GM18520 (cell line): Measurements from ENCODE around the gene TMPRSS5.
A peak's percentile ranks its signal among the peaks of the same experiment; 100 is the strongest.
"Not testable (repeated sequence)": the region's sequence is repeated elsewhere in the genome, so short reads cannot be mapped to it uniquely, and the experiment has no call there.

Experiments
- ATAC-seq: cut with Tn5 transposase; IDR thresholded peaks from one replicate; pipeline ENCODE4 v1.9.1; 2021; ENCODE audit not compliant: unreplicated experiment

The TMPRSS5 gene

DNA sequence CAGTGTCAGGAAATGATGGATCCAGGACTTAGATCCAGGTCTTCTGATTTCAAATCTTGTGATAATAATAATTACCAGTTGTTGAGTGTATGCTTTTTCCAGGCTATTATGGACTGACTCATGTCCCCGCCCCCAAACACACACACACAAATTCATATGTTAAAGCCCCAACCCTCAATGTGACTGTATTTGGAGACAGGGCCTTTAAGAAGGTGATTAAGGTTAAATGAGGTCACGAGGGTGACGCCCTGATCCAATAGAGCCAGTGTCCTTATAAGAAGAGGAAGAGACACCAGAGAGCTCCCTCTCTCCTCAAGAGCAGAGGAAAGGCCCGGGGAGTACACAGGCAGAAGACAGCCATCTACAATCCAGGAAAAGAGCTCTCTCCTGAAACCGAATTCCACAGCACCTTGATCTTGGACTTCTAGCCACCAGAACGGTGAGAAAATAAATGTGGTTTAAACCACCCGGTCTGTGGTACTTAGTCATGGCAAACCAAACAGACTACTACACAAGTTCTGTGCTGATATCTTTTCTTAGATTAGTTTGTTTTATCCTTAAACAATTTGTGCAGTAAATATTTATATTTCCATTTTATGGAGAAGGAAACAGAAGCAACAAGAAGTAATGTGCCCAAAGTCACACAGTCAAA is 8.2 kb downstream of the TMPRSS5 start:
- ATAC-seq, result no peak

DNA sequence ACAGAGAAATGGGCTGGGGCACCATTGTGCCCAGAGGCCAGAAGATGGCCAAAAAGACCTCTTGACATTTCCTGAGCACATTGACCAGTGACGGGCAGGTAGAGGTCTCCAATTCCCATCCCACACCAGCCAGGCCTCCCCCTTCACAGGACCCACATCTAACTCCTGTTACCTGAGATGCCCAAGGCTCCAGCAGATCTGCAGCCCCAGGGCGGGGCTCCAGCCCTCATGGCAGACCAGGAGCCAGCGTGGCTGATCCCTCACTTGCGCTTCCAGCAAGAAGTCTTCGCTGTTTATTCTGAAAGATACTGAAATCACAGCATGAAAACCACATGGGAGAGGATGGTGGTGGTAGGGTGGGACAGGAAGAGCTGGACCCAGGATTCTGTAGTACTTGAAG is 9.0 kb downstream of the TMPRSS5 start:
- no peak for ATAC-seq

DNA sequence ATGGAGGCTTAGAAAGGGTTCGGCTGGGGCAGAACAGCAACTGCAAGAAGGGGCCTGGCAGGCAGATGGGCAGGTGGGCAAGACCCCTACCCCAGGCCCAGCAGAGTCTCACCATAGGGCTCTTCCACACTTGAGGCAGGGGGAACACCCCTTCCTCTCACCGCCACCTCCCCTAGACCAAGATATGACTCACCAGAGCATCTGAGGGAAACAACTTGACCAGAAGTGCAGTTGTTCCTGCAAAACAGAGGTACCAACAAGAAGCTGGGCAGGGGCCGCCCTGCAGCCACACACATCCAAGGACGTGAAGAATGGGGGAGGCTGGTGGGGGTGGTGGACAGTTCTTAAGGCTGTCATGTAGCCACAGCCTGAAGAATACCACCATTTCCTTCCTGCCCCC is 10.9 kb downstream of the TMPRSS5 start:
- ATAC-seq, result no peak

- ATAC-seq, result no peak
Observed at GRCh38 chr11:113694390-113694789, 11.7 kb downstream of the TMPRSS5 start.

- no peak for ATAC-seq
Observed at GRCh38 chr11:113693030-113693429, 13.1 kb downstream of the TMPRSS5 start.

DNA sequence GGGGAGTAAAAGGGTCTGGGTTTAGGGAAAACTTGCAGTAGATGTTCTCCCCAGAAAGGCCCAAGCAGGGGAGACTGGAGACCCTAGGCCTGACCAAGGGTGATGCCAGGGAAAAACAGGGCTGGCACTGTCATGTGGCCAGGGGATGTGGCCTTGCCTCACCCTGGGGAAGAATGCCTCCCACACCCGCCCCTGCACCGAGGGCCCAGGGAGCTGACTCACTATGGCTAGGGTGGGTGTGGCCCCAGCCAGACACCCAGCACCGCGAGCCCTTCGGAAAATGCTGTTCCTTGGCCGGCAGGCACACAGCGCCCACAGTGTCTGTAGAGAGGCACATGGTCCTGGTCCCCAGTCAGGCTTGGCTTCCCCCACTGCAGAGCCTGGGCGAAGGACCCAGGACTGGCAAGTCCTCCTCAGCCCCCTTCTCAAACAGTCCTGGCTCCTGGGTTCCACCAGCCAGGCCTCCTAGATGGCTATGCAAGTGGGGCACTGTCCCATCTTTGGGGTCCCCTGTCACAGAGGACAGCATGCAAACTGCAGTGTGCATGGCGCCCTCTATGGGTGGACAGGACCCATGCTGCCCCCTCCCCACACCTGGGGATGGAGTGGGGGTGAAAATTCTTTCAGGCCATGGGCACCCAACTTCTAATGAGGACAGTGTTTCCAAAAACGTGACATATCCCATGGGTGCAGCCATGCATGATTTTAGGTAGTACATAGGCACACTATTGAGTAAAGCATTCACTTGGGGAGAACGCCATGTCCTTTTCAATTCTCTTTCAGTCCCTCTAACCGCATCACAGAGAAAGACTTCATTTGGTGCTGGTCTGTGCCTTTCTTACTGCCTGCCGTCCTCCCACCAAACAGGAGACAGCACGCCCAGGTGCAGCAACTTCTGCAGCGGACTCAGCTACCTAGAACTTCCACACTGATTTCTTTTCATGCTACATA is 15.2 kb downstream of the TMPRSS5 start:
- ATAC-seq, result no peak

DNA sequence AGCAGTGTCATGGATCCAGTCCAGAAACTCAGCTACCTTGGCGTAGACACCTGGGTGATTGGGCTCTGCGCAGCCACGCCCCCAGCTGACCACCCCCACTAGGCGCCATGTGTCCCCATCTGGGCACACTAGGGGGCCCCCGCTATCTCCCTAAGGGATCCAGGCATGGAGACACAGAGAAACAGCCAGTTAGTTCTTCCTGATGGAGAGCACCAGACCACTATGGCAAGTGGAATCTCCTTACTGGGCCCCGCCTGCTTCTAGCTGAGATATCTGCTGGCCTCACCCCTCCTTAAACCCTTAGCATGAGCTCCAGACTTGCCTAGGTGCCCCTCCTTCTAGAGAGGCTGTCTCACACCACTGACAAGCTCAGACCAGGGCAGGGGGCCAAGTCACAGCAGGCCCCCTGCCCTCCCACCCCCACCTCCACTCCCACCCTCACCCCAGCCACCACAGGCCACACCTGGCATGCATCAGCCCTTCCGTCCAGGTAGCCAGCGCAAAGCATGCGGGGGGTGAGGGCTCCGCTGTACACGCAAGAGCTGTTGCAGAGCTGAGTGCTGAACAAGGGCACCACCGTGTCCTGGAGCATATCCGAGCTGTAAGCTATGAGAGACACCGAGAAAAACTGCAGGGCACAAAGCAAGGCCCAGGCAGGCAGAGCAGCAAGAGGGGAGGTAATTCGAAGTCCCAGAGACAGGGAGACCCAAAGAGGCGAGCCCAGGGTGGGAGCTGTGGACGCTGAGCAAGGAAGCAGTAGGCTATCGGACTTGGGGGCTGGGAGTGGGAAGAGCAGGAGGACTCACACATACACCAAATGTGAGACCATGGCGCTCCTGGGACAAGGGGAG is 16.1 kb downstream of the TMPRSS5 start:
- no peak for ATAC-seq

DNA sequence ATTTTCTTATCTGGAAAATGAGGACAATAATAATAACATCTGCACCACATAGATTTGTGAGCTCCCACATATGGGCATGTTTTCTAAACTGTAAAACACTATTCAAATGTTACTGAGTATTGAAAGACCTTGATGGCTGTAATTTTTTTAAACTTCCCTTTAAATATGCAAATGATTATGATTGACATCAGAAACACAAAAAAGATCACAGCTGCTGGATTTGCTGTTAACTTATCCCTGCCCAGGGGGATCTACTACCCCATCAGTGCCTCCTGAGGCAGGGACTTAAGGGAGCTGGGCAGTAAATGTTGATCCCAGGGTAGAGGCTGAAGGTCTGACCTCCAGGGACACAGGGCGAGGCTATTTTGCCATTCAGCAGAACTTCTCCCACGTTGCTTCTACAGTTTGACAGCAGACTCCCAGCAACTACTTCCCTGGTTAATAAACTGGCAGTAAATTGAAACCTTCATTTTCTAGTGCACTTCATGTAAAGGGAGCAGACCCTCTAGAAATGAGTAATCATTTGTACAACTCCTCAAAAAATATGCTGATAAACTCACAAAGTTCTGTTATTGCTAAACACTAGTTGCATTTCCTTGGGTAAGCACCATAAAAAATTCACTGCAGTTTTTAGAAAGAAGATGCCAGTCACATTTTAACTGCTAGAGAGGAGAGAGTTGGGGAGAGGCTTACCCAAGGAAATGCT is 20.3 kb downstream of the TMPRSS5 start:
- ATAC-seq, result no peak

GRCh38 chr11:113684496-113684895 is 21.6 kb downstream of the TMPRSS5 start:
- ATAC-seq, result no peak

DNA sequence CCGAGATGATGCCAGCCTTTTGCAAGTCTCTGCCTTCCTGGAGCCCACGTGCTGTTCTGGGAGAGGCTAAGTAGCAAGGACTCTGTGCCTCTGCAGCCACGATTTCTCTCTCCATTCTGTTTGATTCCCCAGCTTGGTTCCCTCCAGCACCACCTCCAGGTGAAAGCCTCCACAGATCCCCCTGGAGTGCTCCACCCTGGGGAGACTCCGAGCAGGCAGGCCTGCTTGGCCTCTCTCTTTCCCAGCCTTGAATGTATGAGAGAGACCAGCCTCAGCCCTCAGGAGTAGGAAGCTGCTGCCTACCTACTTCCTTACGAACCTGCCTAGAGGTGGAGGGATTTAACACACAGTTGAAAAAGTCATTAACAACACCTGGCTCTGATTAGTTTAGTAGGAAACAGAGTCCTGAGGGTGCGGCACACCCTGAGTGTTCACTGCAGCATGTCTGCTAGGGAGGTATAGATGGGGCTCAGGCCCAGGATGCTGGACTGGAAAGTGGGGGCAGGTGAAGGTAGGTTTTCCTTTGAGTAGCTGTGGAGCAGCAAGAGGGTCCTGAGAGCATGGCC is 22.5 kb downstream of the TMPRSS5 start:
- no peak for ATAC-seq

DNA sequence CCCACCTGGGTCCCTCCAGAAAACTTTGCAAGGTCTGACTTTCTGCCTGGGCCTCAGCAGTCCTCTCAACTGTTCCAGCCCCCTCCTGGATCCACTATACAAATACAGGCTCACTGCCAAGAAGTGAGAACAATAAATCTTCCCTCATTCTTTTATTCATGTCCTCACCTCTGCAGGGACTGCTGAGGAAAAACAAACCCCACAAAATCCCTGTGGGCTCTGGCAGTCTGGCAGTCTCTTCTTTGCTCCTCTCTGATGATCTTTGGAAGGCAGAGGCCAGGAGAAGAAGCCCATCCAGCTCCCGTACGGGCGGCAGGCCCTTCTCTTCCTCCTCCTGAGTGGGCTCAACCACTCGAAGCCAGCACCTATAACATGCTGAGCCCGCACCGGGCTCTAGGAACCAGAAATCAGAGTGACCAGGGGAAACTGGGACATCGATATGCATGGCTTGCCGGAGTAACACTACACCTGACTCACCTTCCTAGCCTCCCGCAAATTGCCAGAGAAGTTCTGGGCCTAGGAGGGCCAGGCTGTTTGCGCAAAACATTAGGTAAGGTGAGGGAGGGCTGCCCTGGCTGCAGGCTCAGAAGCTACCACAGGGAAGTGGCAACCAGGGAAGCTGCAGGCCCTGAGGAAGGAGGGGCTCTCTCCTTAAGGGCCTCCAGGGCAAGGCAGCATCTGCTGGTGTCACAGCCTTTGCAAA is 24.2 kb downstream of the TMPRSS5 start:
- no peak for ATAC-seq

- ATAC-seq, result no peak
Observed at GRCh38 chr11:113681282-113681681, 24.8 kb downstream of the TMPRSS5 start.

- ATAC-seq, result no peak
Observed at GRCh38 chr11:113677685-113678084, 28.4 kb downstream of the TMPRSS5 start.

DNA sequence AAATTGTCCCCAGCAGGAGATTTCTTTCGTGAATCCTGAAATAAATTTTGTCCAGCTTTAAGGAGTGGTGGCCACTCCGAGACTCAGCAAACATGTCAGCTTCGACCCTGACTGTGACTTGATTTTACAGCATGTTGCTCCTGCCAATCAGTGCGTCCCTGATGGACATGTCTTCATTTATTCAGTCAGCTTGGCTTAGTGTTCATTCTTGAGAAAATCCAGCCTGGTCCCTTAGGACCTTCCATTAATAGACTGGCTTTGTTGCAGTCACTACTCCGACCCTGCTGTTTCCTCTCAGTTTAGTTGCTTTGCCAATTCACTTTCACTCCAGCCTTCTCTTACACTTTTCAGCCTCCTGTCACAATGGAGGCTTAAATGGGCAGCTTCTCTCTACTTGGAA is 30.5 kb downstream of the TMPRSS5 start:
- ATAC-seq, result no peak

GRCh38 chr11:113675003-113675561 is 31.0 kb downstream of the TMPRSS5 start:
- ATAC-seq, result peak; percentile 94

- no peak for ATAC-seq
Observed at GRCh38 chr11:113674397-113674685, 31.8 kb downstream of the TMPRSS5 start.

GRCh38 chr11:113673550-113674396 is 32.3 kb downstream of the TMPRSS5 start:
- ATAC-seq, result no peak

DNA sequence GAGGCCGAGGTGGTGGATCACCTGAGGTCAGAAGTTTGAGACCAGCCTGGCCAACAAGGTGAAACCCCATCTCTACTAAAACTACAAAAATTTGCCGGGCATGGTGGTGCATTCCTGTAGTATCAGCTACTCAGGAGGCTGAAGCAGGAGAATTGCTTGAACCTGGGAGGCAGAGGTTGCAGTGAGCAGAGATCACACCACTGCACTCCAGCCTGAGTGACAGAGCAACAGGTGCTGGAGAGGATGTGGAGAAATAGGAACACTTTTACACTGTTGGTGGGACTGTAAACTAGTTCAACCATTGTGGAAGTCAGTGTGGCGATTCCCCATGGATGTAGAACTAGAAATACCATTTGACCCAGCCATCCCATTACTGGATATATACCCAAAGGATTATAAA is 34.2 kb downstream of the TMPRSS5 start:
- not testable (repeated sequence) for ATAC-seq

DNA sequence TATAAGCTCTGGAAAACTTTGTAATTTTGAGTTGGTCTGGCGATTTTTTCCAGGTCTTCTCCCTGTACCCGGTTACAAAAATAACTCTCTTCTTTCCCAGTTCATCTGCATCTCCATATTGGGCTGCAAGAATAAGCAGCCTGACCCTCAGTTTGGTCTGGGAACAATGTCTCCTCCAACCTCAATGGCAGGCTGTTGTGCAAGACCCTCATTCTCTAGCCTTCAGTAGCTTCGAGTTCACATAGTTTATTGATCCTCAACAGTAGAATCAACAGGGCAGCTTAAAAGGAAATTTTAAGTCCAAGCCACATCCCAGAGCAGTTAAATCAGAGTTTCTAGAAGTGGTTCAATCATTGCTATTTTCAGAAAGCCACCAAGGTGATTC is 35.3 kb downstream of the TMPRSS5 start:
- no peak for ATAC-seq
